GM21526 (cell line): ENCODE measurements around the gene SDK2.

Experiments
- ATAC-seq: cut with Tn5 transposase; IDR thresholded peaks from one replicate; pipeline ENCODE4 v1.9.1; 2021; ENCODE audit warnings: moderate library complexity; ENCODE audit not compliant: unreplicated experiment, low FRiP score

SDK2 gene

GRCh38 chr17:73357981-73358380 lies 286.3 kb downstream of the SDK2 start:
- ATAC-seq, result no peak

GRCh38 chr17:73357318-73357717 lies 286.9 kb downstream of the SDK2 start:
- no peak for ATAC-seq

- ATAC-seq, result no peak
Observed at GRCh38 chr17:73356561-73357170, 287.6 kb downstream of the SDK2 start.

GRCh38 chr17:73354423-73355284 lies 289.6 kb downstream of the SDK2 start:
- ATAC-seq, result no peak

- no peak for ATAC-seq
Observed at GRCh38 chr17:73352261-73352660, 292.0 kb downstream of the SDK2 start.

- no peak for ATAC-seq
Observed at GRCh38 chr17:73351764-73352163, 292.5 kb downstream of the SDK2 start.

- ATAC-seq, result no peak
Observed at GRCh38 chr17:73350864-73351263, 293.4 kb downstream of the SDK2 start.

GRCh38 chr17:73349647-73350046 lies 294.6 kb downstream of the SDK2 start:
- no peak for ATAC-seq

- no peak for ATAC-seq
Observed at GRCh38 chr17:73349138-73349537, 295.1 kb downstream of the SDK2 start.

- no peak for ATAC-seq
Observed at GRCh38 chr17:73348829-73349095, 295.5 kb downstream of the SDK2 start.

- no peak for ATAC-seq
Observed at GRCh38 chr17:73348018-73348828, 296.0 kb downstream of the SDK2 start.

GRCh38 chr17:73347351-73347750 lies 296.9 kb downstream of the SDK2 start:
- ATAC-seq, result no peak

- ATAC-seq, result no peak
Observed at GRCh38 chr17:73346501-73347162, 297.6 kb downstream of the SDK2 start.

- no peak for ATAC-seq
Observed at GRCh38 chr17:73343739-73344454, 300.3 kb downstream of the SDK2 start.

- no peak for ATAC-seq
Observed at GRCh38 chr17:73343168-73343634, 301.0 kb downstream of the SDK2 start.

- ATAC-seq, result no peak
Observed at GRCh38 chr17:73342541-73343167, 301.6 kb downstream of the SDK2 start.

GRCh38 chr17:73342050-73342522 lies 302.2 kb downstream of the SDK2 start:
- no peak for ATAC-seq

- no peak for ATAC-seq
Observed at GRCh38 chr17:73341350-73342049, 302.7 kb downstream of the SDK2 start.

GRCh38 chr17:73340093-73340596 lies 304.1 kb downstream of the SDK2 start:
- ATAC-seq, result no peak
